Measurements from ENCODE around the gene COQ7.

- TF ChIP-seq, protein P1, sequence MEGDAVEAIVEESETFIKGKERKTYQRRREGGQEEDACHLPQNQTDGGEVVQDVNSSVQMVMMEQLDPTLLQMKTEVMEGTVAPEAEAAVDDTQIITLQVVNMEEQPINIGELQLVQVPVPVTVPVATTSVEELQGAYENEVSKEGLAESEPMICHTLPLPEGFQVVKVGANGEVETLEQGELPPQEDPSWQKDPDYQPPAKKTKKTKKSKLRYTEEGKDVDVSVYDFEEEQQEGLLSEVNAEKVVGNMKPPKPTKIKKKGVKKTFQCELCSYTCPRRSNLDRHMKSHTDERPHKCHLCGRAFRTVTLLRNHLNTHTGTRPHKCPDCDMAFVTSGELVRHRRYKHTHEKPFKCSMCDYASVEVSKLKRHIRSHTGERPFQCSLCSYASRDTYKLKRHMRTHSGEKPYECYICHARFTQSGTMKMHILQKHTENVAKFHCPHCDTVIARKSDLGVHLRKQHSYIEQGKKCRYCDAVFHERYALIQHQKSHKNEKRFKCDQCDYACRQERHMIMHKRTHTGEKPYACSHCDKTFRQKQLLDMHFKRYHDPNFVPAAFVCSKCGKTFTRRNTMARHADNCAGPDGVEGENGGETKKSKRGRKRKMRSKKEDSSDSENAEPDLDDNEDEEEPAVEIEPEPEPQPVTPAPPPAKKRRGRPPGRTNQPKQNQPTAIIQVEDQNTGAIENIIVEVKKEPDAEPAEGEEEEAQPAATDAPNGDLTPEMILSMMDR (conservative IDR thresholded peaks at IDR 0.05 in 1 of 2, IDR thresholded peaks at IDR 0.05 in 1 of 2; ENCODE audit: extremely low read depth in 1 of 2, insufficient read depth in 1 of 2, low read depth in 1 of 2, low read length in 2 of 2): no peak
- TF ChIP-seq EZH2 (IDR thresholded peaks at IDR 0.05; ENCODE audit: borderline replicate concordance, low read length): no peak
Measured at GRCh38 chr16:19113577-19114358, 46.4 kb downstream of the COQ7 start, which contains the start of gene ITPRIPL2.
